Cardiac septum (tissue), 1 donor: Measurements from ENCODE around the gene EP400. TPM values are rescaled to one million over a fixed set of nuclear protein-coding genes. Genes with fewer than 3 reads are reported as not detected.
"Not testable (repeated sequence)": the region's sequence is repeated elsewhere in the genome, so short reads cannot be mapped to it uniquely, and the experiment has no call there.

ENCODE experiments used
- DNase-seq: peaks from one replicate; pipeline ENCODE4 v3.0.0-alpha.2; 2020; ENCODE audit warnings: low spot score
- intact Hi-C: fragments of 100-400 bp; cut with DNase I; formaldehyde crosslinking; loops from one replicate; pipeline ENCODE4 v1.14.0; 2022
- total RNA-seq: library from RNA; stranded (reverse); fragmentation: NEBNext Ultra II Directional; extraction: Animal tissue kit (Norgen Biotek cat#: 25700); gene quantifications from one replicate; pipeline ENCODE4 v1.2.1, GENCODE V29; 2021
- donor health status: DM: no; HTN: no; CAD: no.

Gene EP400
- total RNA-seq, 1 donor from 2014 or later, result 23.1 TPM

DNA sequence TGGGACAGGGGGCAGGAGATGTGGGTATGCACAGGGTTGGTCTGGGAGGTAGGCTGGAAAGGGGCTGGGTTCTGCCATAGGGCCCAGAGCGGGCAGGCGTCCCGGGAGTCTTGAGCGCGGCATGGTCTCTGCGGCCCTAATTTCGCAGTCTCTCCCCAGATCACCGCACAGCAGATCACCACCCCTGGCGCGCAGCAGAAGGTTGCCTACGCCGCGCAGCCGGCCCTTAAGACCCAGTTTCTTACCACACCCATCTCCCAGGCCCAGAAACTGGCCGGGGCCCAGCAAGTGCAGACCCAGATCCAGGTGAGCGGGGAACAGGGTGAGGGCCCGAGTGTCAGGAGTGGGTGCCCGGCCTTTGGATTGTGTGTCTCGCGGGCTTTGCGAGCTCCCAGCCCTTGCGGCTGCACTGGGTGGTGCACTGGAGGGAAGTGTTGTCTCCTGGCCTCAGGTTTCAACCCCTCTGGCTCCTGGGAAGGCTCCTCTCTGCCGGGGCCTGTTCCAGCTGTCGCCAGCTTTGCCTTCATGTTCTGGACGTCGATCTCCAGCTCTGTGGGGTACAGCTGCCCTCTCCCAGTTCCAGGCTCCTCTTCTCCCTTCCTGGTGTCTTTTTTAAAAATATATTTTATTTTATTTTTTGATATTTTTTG lies 119.7 kb downstream of the EP400 start:
- no peak for DNase-seq
- intact Hi-C loops, result no loop called here

DNA sequence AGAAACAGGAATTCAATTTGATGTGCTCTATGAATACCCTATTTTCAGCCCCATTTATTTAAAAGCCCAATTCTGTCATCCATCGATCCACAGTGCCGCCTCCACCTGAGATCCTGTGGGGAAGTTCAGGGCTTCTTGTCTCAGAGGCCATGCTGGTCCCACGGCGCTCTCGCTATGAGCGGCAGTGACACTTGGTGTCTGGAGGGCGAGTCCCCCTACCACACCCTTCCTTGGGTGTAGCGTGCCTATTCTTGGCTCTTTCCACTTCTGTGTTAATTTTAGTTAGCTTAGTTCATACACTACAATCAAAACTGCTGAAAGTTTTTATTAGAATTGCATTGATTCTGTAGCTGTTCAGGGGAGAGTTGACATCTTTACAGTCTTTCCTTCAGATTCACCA lies 120.6 kb downstream of the EP400 start:
- intact Hi-C loops, result no loop called here
- no peak for DNase-seq

DNA sequence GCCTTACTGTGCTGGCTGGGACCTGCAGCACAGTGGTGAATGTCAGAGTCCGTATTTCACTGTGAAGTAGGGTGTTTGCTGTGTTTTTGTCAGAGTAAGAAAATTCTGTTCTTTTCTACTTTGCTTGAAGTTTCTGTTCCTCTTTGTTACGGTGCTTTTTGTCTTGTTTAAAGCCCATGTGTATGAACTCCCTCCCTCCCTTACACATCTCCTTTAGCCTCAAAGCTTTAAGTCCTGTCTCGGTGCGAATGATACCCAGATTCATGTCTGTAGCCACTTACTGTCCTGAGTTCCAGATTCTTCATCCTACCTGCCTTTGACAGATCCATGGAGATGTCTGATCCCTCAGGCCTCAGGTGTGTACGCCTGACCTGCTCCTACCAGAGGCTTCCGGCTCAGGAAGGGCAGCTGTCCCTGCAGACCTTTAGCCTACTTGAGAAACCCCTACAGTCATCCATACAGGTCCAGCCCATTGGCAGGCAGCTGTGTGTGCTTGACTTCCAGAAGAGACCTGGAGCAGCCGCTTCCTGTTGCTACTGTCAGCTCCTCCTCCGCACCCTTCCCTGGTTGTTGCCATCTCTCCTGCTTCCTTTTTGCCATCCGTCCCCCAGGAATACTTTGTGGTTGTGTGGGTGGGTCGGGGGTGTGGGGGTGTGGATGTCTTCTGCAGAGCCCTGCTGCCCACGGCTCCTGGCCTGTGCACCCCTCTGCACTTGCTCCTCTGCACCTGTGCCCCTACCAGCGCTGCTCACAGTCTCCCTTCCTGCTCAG lies 121.5 kb downstream of the EP400 start:
- DNase-seq, result no peak
- intact Hi-C loops, result no loop called here

DNA sequence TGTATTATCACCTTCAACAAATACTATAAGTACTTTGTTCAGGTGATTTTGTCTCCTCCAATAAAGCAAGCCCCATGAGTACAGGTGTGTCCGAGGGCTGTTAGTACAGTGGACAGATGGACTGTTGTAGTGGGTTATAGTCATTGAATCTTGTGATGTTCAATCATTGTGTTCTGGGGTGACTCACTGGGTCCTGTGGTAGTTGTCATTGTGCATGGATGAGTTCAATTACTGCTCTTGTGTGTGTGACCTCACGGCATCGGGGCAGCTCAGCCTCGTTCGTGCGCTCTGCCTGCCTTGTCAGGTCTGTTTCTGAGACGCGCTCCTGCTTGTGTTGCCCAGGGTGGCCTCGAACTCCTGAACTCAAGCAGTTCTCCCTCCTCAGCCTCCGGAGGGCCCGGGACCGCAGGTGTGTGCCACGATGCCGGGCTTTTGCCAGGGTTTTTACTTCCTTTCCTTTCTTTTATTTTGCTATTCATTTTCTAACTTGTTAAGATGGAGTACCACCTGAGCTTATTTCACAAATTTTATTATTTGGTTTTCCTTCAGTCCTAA lies 122.2 kb downstream of the EP400 start:
- no peak for DNase-seq
- intact Hi-C loops, result no loop called here

DNA sequence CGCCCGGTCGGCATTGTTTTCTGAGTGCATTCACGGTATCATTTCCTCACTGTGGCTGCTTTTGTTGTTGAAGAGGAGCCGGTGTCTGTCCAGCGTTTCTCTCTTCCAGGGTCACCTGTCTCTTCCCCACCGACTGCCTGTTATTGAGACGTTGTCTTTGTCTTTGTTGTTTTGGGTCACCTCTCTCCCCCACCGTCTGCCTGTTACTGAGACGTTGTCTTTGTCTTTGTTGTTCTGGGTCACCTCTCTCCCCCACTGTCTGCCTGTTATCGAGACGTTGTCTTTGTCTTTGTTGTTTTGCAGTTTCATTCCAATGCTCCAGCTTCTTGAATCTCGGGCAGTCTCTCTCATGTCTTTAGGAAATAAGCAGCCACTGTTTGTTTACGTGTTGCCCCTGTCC lies 124.5 kb downstream of the EP400 start:
- intact Hi-C loops, result no loop called here
- no peak for DNase-seq

DNA sequence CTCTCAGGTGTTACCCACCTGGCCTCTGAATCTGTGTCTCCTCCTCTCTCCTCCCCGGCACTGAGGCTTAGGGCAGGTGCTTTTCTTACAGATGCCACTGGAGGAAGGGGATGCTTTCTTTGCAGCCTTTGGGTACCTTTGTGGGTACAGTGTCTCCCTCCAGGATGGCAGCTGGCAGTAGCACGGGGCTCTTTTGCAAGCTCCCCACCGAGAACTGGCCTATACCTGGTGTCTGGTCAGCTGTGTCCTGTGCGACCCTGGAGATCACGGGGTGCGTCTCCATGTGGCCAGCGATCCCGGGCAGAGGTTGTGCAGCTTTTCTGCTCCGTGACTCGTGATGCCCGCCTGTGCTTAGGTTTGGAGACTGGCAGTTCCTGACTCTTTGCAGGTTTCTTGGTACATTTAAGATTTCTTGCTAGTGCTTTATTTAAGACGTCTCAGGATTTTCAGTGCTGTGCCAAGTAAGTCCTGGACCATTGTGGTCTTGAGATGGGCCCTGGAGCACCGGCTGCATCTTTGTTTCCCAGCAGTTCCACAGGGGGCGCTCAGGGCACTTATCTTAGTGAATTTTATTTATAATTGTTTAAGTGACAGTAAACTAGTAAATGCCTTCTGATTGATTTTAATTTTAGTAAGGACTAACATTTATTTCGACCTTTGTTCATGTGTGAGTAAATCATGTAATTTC lies 125.4 kb downstream of the EP400 start:
- intact Hi-C loops, result no loop called here
- DNase-seq, result no peak

DNA sequence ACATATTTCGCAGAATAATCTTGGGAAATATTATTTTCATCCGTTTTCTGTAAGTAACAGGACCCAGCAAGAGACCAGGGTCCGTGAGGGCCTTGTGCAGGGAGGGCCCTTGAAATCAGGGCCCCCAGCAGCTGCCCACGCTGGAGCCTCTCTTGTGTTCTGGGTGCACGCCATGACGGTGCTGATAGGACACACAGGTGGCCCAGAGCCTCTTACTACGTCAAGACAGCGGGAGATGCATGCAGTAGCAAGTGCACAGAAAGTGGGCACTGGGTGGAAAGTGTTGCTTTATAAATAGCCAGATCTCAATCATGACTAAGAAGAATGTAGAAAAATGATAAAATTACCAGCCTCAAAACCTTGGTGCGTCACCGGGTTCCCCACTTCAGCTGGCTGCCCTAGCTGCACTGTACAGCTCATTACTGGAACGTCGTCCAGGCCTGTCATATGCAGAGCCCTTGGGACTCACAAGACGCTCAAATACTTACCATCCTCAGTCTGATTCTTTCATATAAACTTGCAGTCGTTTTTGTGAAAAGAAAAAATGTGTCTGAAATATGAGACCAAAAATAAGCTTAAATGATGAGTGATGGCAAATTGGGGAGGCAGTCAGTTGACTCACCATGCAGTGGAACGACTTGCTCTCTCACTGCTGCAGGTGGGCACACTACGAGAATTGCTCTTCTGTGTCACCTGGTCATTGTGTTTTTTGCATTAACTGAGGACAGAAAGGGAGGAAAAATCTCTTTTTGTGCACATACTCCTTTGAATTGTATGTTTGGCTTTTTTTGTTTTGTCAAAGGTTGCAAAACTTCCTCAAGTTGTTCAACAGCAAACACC lies 126.2 kb downstream of the EP400 start:
- intact Hi-C loops, result no loop called here
- no peak for DNase-seq

DNA sequence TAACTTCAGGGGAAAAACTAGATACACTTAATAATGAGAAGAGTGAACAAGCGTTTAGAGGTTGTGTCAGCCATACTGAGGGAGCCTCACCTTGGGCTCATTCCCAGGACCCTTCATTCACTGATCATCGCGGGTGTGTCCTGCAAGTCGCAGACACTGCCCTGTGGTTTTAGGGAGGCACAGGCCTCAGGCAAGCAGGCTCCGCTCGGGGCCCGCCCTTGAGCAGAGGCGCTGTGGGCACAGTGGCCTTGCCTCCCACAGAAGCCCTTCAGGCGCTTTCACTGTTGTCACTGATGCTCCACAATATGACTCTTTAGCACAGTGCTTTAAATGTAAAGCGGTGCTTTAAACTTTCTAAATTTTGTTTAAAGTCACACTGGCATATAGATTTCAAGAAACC lies 127.0 kb downstream of the EP400 start:
- no peak for DNase-seq

DNA sequence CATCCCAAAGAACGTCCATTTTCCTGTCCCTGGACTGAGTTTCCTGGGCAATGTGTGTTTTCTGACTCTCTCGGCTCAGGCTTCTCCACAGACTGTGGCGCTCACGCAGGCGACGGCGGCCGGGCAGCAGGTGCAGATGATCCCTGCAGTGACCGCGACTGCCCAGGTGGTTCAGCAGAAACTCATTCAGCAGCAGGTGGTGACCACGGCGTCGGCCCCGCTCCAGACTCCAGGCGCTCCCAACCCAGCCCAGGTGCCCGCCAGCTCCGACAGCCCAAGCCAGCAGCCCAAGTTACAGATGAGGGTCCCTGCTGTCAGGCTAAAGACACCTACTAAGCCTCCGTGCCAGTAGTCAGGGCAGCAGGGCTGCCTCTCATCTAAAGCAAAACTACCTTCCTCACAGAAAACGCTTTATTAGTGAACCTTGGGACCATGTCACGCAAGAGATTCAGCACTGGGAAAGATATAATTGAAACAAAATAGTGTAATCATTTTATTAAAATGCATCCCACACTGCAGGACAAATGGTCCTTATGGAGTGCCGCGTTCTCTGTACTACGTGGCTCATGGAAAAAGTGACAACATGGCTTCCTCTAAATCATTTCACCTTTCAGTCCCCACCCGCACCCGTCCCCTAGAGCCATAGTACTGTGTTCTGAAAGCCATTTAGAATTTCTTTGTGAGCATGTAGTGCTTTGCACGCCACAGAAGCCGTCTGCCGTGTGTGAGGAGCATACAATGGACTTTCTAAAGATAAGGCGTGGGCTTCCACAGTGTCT lies 127.8 kb downstream of the EP400 start:
- no peak for DNase-seq
- intact Hi-C loops, result no loop called here

More for the DNA sequence above, 127.0 kb downstream of the EP400 start:
- intact Hi-C loops, result no loop called here

DNA sequence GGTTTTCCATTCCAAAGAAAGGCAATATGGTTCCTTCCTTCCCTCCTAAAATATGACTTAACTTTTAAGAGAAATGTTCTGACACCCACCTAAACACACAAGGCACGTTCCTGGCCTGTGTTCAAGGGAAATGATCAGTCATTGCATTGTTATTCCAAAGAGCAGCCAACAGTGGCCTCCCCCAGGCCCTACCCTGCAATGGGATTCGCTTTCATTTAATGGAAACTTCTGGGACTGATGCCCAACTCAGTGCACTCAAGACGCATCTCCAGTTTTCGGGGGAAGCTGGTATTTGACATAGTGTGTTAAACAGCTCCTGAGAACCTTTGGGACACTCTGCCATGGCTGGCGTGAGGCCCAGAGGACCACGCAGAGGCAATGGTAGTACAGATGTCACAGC lies 128.4 kb downstream of the EP400 start:
- no peak for DNase-seq
- intact Hi-C loops, result no loop called here

DNA sequence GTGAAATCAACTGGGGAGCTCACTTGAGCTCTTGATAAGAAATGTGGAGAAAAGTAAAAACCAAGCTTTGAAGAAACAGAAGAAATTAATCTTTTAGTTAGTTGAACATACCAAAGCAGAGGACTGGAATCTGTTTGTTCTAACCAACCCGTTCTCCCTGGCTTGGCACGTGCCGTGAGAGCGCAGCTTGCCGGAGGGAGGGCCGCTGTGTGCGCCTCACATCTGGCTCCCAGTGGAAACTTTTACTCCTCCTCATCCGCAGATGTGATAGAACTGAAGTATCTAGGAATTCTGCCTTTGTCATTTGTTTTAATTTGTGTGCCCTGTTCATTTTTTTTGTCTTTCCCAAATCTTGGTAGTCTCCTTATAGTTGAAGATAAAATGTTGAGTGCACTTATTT lies 129.5 kb downstream of the EP400 start:
- no peak for DNase-seq
- intact Hi-C loops, result no loop called here

DNA sequence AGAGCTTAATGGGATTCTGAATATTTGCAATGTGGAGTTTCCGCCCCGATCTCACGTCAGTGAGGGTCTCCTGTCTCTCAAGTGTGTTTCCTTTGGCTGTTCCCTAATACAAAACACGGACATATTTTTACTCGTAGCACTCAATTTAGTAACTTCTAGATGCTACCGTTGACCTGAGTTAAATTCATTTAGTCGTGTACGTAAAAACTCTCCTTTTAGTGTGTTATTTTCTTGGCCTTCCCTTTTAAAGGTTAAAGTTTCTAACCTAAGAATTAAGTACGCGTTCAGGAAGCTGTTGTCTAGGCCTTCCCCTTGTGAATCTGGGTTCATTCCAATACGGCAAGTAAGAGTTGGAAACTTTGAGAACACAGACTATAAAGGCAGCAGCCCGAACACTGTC lies 130.0 kb downstream of the EP400 start:
- no peak for DNase-seq
- intact Hi-C loops, result no loop called here

DNA sequence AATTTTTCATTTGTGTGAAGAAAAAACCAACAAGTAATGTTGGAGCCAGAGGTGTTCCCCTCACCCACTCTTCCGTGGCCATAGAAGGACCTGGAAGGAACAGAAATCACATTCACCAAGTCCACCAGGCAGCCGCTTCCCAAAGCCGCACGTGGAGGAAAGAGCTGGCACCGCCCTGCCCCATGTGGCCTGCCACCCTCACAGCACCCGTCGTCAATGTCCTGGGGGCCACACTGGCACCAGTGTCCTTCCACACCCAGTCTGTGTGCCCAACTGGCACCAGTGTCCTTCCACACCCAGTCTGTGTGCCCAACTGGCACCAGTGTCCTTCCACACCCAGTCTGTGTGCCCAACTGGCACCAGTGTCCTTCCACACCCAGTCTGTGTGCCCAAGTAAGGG lies 130.8 kb downstream of the EP400 start:
- intact Hi-C loops, result not testable (repeated sequence)

DNA sequence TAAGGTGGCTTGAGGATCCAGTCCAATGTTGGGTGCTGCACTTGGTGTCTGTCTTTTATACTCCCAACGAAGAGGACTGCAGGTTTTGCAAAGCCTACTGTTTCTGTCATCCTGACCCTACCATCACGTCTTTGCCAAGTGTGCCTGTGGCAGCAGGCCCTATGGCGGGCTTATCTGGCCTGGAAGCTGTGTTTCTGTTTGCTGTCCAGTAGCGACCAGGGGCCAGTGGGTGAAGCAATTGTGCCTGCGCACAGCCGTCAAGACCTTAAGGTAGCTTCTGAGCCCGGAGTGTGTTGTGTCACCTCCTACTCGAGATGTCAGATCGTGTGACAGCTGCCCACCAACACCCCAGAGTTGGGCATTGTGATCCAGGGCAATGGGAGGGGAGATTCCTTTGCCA lies 131.7 kb downstream of the EP400 start:
- no peak for DNase-seq
- intact Hi-C loops, result no loop called here

More for the DNA sequence above, 130.8 kb downstream of the EP400 start:
- not testable (repeated sequence) for DNase-seq

DNA sequence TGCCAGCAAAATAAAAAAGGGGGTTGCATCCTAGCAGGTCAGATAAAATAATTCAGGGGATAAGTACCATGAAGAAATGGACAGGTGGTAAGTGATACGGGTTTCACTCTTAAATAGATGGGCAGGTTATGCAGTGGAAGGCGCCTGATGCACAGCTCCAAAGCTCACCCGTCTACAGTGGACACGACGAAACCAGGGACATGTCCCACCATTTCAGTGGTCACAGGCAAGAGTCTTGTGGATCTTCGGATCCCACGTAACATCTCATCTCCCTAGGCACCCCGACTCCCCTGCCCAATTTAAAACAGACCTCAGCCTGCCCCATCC lies 133.8 kb downstream of the EP400 start:
- intact Hi-C loops, result no loop called here
- DNase-seq, result no peak

DNA sequence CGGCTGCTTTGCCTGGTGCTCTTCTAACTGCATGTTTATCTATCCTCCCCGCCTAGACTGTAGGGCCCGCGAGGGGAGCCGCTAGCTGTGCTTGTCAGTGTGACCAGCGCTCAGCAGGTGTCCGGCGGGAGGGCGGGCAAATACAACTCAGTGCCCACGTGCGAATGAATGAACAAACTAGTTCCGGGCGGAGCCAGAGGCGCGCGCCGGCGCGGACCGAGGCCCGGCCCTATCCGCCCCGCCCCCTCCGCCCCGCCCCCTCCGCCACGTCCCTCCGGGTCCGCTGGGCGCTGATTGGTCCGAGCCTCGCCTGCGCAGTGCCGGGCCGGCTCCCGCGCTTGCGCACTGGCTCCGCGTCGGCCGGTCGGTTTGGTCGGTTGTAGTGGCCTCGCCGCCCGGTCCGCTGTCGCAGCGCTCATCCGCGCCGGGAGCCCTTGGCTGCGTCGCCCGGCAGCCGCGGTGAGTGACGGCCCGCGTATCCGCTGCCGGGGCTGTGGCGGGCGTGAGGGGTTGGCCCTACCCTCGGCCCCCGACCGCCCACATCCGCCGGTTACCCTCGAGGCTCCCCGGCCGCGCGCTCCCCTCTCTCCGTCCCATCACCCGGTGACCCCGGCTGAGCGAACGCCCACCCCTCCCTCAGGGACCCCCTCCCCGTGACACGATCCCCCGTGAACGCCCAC lies 134.3 kb downstream of the EP400 start:
- intact Hi-C loops, result no loop called here
- DNase-seq, result peak; percentile 97

DNA sequence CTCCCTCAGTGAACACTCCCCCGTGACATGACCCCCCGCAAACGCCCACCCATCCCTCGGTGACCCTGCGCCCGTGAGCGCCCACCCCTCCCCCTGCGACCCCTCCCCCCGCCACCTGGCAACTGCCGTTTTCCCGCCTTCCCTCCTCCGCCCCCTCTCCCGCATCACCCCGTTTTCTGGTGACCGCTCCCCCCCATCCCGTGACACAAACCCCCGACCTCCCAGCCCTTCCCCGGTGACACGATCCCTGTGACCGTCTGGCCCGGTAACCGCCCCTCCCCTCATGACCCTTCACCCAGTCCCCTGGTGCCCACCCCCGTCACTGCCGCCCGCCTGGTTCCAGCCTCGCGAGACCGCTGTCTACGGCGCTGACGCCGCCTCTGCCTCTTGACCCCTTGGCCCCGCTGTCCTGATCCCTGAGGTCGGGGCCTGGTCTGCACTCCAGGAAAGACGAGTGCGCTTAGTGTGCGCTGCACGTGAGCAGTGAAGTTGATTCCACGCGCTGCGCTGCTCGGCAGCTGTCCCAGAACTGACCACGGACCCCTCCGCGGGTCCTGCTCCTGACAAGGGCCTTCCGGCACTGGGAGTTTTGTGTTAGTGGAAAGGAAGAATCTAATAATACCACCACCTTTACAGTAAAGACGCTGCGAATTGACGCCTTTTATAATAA lies 135.0 kb downstream of the EP400 start:
- DNase-seq, result peak; percentile 84
- intact Hi-C loops, result no loop called here

DNA sequence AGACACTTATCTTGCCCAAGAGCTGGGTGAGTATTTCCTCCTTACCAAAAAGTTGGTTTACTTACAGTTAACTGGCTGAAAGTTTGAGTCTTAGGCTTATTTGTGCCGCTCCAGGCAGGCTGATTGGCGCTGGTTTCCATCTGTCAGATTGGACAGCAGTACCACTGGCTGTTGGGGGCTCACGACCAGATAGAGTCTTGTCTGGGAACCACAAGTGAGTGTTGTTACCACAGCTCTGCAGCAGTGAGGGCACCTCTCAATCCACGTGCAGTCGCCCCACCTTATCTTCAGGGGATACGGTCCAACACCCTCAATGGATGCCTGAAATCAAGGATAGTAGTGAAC lies 135.5 kb downstream of the EP400 start:
- DNase-seq, result no peak
- intact Hi-C loops, result no loop called here
